GM19372 (cell line): Measurements from ENCODE around the gene FASTK.
A peak's percentile ranks its signal among the peaks of the same experiment; 100 is the strongest.

ENCODE experiments used
- ATAC-seq: cut with Tn5 transposase; IDR thresholded peaks from one replicate; pipeline ENCODE4 v1.9.1; 2021; ENCODE audit warnings: mild to moderate bottlenecking, low read depth, moderate library complexity; ENCODE audit not compliant: unreplicated experiment

FASTK gene

GRCh38 chr7:151080522-151081169, at the start of gene FASTK:
Gene FASTK (minus strand): TSS chr7:151080809. CDS start chr7:151080766, 43 bp downstream.
- peak; percentile 79 for ATAC-seq

GRCh38 chr7:151129960-151130591, 49.5 kb upstream of the FASTK start:
- ATAC-seq = no peak

GRCh38 chr7:151129117-151129959, 48.7 kb upstream of the FASTK start:
- no peak for ATAC-seq

- no peak for ATAC-seq
Observed at GRCh38 chr7:151128716-151129115, 48.1 kb upstream of the FASTK start.

GRCh38 chr7:151128144-151128543, 47.5 kb upstream of the FASTK start:
- no peak for ATAC-seq

- no peak for ATAC-seq
Observed at GRCh38 chr7:151126491-151127137, 46.0 kb upstream of the FASTK start.

GRCh38 chr7:151125846-151126481, 45.4 kb upstream of the FASTK start:
- ATAC-seq = no peak

- no peak for ATAC-seq
Observed at GRCh38 chr7:151125470-151125845, 44.8 kb upstream of the FASTK start.

- no peak for ATAC-seq
Observed at GRCh38 chr7:151124899-151125399, 44.3 kb upstream of the FASTK start.

GRCh38 chr7:151124481-151124880, 43.9 kb upstream of the FASTK start:
- no peak for ATAC-seq

- ATAC-seq = peak; percentile 87
Observed at GRCh38 chr7:151123822-151124464, 43.3 kb upstream of the FASTK start.

- ATAC-seq = no peak
Observed at GRCh38 chr7:151123158-151123821, 42.7 kb upstream of the FASTK start.

- no peak for ATAC-seq
Observed at GRCh38 chr7:151122796-151123157, 42.2 kb upstream of the FASTK start.

GRCh38 chr7:151122276-151122675, 41.7 kb upstream of the FASTK start:
- ATAC-seq = no peak

- ATAC-seq = no peak
Observed at GRCh38 chr7:151121380-151122170, 41.0 kb upstream of the FASTK start.

- ATAC-seq = no peak
Observed at GRCh38 chr7:151120896-151121295, 40.3 kb upstream of the FASTK start.

- no peak for ATAC-seq
Observed at GRCh38 chr7:151119902-151120301, 39.3 kb upstream of the FASTK start.

- no peak for ATAC-seq
Observed at GRCh38 chr7:151119055-151119415, 38.4 kb upstream of the FASTK start.
